GM18519 (cell line): Measurements from ENCODE around the gene STIM1.
A peak's percentile ranks its signal among the peaks of the same experiment; 100 is the strongest.

ENCODE experiments used
- ATAC-seq: cut with Tn5 transposase; IDR thresholded peaks from one replicate; pipeline ENCODE4 v1.9.1; 2021; ENCODE audit warnings: mild to moderate bottlenecking, moderate library complexity; ENCODE audit not compliant: unreplicated experiment, low FRiP score

The STIM1 gene

DNA sequence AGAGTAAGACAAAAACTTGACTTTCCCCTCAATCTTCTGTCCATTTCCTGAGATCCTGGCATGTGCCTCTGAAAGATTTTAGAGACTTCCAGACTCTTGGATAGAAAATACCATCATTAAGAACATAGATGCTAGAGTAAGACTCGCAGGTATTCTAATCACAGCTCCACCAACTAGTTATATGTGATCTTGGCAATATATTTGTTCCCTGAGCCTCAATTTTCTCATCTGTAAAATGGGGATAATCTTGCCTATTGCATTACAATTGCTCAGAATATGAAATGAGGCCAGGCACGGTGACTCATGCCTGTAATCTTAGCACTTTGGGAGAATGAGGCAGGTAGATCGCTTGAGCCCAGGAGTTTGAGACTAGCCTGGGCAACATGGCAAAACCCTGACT is 25.4 kb upstream of the STIM1 start:
- ATAC-seq: no peak

DNA sequence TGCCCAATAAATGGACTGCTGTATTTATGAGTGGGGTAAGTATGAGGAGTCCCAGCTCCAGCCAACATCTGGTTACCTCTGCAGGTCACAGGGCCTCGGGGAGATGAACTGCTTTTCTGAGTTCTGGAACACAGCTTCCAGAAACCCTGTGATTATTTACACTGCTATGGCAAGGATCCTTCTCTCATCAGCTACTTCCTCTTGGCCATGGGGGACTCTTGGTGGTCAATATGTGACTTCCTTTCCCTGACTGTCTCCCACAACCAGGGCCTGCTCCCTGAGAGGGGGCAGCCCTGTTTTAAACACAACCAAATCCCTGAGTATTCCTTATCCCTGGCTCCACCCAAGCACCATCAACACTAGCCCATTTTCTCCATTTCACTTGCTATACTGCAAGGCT is 24.7 kb upstream of the STIM1 start:
- ATAC-seq: no peak

DNA sequence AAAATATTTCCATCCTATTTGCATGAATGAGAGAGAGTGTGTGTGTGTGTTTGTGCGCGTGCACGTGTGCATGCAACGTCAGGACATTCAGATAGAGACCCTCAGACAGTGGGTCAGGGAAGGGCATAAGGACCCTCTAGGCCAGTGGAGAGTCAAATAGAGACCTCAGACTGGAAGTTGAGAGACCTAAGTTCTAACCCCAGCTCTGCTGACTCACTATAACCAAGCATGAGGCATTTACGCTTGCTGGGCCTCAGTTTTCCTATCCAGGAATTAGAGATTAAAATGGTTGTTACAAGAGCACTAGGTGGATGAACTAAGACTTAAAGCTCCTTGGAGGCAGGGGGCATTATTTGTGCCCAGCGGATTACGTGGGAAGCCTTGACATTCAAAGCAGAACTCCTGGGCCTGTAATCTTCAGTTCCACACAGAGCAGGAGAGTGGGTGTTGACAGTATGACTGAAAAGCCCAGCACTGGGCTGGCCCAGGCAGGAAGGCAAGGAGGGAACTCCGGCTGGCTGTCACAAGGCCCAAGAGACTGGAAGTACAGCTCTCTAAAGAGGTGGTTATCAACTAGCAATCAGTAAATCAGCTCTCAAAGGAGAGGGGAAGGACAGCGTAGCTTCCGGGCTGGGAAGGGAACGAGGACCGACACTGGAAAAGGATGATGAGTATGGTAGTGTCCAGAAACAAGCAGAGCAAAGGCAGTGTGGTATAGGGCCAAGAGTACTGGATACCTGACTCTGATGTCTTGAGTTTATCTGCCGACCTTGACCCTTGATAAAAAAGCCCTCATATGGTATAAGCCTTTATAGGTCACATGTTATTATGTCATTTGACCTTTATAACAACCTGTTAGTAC is 23.9 kb upstream of the STIM1 start:
- no peak for ATAC-seq

DNA sequence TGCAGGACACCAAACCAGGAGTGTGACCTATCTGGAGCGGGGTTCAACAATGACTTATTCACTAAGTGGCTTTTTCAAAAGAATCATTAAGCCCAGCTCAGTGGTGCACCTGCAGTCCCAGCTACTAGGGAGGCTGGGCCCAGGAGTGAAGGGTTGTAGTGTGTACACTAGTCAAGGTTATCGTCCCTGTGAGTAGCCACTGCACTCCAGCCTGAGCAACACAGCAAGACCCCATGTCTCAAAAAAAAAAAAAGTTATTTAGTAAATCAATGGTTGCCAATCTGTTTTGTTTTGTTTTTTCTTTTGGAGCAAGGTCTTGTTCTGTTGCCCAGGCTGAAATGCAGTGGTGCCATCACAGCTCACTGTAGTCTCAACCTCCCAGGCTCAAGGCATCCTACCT is 22.6 kb upstream of the STIM1 start:
- no peak for ATAC-seq

DNA sequence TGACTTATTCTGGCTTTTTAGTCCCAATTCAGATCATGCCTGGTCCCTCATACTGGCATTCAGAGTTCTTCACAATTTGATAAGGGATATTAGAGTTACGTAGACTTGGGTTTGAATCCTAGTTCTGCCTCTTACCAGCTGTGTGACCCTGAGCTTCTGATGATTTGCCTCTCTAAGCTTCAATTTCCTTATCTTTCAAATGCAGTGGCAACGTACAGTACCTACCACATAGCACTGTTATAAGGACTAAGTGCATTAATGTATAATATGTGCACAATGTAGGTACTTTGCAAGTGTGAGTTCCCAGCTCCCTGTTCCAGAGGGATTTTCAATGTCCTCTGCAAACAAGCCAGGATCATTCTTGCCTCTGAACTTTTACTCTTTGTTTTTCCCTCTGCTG is 22.0 kb upstream of the STIM1 start:
- ATAC-seq: no peak

DNA sequence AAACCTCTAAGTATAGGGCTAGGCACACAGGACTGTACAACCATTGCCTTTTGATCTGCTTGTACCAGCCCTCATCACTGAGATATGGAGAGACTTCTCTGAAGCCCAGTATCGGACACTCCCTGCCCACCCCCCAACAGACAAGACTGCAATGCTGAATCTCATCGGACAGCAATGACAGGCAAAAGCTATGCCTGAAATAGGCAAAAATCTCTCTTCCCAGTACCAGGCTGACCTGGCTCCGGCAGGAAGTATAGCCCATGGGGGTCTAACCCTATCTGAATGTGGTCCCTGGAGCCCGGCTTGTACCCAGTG is 21.2 kb upstream of the STIM1 start:
- no peak for ATAC-seq

DNA sequence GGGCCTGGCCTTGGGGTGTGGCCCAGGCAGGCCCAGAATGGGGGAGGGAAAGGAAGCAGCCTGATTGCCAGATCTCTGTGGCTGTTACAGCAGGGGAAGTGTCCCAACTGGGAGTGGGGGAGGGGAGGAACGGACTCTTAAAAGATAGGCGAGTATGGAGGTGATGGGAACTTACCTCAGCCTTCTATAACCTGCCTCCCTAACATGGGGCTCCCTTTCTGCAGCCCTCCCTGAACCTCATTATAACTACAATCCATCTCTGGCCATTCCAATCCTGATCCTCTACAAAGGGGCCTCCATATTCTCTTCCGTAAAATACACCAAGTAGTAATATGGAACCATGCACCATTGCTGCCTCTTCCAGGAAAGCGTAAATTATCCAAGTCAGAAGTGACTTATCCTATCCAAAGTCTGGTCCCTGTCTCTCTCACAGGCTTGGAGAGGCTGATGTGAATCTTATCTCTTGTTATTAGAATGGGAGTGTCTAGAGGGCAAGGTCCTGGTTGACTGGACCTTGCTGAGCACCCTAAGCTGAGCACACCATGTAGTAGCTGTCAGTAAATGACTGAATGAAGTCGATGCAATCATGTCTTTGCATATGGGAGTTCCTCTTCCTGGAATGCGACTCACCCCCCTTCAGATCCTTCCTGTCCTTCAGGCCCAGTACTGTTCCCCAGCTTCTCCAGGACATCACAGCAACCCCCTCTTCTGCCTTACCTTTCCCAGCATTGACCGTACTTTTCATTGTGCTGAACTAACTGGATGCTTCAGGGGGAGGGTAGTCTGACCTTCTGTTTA is 20.6 kb upstream of the STIM1 start:
- ATAC-seq: no peak

DNA sequence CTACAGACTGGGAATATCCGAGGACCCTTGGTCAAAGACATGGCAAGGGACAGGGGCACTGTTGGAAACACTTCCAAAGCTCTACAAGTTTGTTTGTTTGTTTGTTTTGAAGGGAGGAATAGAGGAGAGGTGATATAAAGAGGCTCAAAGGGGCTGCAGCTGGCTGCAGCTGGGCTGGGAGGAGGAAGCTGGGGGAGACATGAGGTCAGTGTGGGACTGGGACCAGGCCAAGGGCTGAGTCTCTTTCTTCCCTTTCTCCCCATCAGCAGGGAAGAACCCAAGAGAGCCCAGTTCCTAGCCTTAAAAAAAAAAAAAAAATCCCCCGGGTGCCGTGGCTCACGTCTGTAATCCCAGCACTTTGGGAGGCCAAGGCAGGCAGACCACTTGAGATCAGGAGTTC is 19.7 kb upstream of the STIM1 start:
- ATAC-seq: no peak

DNA sequence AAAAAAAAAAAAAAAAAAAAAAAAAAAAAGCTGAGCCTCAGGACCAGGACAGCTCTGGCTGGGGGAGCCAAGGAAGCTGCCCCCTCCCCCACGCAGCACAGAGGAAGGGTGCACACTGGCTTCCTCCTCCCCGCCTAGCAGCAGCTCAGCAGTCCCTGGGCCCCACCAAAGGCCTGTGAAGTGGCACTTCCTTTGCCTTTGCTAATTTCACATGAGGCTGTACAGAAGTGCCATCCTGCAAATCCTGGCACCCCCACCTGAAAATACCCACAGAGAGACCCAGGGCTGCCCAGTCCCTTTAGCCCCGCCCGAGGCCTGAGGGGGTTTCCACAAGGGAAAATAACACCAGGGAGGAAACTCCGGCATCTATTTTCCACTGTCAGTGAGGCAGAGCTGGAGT is 18.6 kb upstream of the STIM1 start:
- ATAC-seq: no peak

DNA sequence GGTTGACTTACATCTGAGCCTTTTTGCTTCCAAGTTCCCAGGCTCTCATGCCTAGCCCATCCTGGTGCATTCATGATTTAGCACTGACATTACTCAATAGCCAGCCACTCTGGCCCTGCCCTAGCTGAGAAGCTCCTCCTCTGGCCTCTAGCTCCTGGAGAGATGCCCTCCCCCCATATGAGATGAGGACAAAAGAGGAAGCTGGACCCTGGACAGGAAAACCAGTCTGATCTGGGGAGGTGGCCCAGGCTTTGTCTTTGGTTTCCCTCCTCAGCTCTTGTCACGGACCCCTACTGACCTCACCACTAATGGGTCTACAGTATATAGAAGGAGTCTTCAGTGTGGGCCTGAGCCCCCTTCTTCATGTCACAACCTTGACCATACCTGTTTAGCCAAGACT is 17.7 kb upstream of the STIM1 start:
- no peak for ATAC-seq

DNA sequence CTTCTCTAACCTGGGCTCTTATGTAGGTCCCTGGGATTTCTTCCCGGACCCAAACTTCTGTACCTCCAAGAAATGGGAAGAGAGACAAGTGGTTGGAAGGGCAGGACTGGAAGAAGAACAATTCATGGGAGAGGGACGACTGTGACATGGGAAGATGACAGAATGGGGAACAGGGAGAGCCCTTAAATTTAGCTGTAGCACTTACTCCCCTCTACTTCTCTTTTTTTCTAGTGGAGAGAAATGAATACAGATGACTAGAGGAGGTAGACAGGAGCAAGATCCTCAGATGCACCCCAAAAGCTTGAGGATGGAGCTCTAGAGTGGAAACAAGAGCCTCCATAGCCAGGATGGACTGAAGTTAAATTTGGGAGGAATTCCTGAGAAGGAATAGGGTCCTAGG is 17.0 kb upstream of the STIM1 start:
- no peak for ATAC-seq

DNA sequence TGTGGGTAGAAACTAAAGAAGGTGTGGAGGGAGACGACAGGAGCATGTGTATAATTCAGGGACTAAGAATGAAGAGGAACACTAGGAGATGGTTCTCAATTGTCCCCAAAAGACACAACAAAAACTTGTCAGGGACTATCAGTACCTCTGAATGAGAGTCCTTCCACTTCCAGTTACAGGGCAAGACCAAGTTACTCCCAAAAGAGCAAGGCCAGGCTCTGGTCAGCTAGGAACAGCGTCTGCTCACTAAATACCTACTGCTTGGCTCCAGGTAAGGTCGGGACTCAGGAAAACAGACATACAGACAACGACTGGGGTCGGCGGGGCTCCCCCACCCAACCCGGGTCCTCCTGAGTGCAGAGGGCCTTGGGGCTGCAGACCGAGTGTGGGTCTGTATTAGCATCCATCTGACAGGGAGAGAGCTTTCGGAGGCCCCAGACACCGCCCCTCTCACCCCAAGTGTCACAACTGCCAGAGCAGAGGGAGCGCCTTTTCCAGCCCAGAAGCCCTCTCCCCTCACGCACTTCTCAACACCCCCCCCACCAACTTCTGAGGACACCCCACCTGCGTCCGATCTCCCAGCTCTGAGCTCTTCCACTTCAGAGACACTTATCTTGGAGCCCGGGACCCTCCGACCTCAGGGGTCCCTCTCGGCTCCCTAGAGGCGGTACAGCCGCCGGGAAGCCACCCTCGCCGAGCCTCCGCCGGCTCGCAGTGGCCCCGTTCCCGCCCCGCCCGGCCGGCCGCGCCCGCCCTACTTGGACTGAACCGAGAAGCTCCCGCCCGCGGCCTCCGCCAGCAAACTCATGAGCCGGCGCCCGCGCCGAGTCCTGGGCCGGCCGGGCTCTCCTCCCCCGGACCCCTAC is 15.2 kb upstream of the STIM1 start:
- no peak for ATAC-seq

DNA sequence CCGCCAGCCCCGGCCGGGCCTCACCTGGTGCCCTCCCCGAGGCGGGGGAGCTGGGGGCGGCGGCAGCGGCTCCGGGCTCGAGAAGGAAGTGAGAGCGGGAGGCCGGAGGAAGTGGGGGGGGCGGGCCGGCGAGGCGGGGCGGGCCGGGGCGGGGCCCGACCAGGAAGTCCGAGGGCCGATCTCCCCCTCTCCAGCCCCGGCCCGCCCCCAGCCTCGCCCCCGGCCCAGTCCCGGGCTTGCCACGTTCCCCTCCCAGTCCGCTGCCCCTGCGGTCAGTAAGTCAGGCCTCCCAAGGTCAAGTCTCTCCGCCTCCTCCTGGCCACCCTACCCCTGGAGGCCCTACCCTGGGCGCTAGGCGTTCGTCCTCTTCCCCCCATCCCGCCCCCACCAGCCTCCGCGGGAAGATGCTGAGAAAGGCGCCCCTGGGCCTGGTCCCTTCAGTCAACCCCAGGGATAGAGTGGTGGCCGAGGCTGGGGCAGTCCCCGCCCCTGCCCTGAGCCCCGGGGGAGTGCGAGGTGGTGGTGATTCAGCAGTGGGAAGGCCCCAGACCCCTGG is 14.5 kb upstream of the STIM1 start, which contains the start of gene RHOG:
TSS of gene RHOG (minus strand) at position 90 of the 556 bp plus-strand sequence. CDS start 12,821 bp downstream, outside the sequence.
- no peak for ATAC-seq

DNA sequence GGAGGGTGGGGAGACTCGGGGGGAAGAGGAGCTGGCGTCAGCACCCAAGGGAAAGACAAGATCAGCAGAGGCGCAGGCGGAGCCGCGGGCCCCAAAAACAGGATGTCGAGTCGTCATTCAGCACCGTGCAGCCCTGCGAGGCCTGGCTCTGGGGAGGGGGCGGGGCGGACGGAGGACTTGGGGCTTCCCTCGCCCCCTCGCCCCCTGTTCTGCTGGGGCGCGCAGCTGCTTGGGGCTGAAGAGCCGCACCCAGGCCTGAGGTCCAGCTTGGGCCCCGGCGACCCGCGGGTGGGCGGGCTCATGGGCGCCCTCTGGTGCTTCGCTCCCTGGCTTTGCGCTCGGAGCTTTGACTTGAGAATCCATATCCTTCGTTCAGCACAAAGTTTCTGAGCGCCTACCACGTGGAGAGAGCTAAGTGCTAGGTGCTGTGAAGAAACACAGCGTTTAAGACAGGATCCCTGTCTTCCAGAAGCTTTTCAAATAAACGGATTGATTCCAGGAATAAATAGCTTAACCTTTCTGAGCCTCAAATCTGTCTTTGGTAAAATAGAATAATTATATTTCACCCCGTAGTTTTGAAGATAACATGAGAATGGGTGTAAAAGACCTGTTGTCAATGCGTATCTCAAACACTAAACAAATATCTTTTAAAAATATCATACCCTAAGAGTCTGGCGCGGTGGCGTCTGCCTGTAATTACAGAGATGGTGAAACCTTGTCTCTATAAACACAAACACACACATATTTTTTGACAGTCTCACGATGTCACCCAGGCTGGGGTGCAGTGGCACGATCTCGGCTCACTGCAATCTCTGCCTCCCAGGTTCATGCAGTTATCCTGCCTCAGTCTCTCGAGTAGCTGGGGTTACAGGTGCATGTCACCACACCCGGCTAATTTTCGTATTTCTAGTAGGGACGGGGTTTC is 13.8 kb upstream of the STIM1 start:
- peak; percentile 37 for ATAC-seq

DNA sequence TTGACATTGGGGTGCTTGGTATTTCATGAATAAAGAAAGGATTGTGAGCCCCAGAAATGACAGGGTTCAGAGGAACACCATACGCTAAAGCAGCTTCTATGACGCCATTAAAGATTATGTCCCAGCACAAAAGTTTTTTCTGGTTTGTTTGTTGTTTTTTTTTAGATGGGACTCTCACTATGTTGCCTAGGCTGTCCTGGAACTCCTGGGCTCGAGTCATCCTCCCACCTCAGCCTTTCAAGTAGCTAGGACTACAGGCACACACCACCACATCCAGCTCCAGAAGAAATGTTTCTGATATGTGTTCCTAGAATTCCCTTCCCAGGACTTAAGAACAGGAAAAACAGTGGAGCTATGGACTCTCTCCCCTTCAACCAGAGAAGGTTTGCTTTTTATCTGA is 12.1 kb upstream of the STIM1 start:
- no peak for ATAC-seq

DNA sequence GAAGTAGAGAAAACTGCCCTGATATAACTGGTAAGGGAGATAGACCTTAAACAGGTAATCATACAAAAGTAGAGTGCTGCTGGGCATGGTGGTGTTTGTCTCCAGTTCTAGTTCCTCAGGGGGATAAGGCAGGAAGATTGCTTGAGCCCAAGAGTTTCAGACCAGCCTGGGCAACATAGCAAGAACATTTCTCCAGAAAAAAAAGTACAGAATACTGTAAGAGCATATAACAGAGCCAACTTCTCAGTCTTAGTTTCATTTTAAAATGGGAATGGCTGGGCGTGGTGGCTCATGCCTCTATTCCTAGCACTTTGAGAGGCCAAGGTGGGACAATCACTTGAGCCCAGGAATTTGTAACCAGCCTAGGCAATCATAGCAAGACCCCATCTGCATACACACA is 10.2 kb upstream of the STIM1 start:
- ATAC-seq: no peak

DNA sequence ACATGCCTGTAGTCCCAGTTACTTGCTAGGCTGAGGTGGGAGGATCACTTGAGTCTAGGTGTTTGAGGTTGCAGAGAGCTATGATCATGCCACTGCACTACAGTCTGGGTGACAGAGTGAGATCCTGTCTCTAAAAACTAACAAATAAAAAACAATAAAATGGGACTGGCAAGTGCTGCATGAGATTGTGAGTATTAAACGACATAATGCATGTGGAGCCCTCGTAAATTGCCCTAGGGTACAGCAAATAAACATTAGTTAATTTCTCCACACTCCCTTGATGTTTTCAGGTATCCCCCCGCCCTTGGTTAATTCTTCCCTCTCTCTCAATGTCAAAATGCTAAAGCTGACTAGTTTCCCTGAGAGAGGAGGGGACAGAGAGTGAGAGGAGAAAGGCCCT is 9.8 kb upstream of the STIM1 start:
- ATAC-seq: no peak

DNA sequence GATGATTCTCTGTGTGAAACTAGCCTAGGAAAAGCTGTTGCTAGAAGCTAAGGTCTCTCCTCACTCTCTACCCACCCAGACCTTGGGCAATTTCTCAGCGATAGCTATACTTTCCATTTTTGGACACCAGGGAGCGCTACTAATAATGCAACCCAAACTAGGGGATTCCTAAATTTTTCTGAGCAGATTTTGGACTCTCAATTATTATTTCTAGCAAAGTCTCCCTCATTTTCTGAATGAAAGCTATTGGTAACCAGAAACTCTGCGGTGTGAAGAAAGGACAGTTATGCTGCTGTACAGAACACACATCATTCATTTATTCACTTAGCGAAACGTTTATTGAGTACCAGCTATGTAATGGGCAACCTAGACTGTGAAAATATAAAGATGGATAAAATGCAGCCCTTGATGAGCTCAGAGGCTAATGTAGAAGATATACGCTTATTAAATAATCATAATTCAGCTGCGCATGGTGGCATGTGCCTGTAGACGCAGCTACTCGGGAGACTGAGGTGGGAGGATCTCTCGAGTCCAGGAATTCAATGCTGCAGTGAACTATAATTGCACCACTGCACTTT is 6.1 kb upstream of the STIM1 start:
- no peak for ATAC-seq

DNA sequence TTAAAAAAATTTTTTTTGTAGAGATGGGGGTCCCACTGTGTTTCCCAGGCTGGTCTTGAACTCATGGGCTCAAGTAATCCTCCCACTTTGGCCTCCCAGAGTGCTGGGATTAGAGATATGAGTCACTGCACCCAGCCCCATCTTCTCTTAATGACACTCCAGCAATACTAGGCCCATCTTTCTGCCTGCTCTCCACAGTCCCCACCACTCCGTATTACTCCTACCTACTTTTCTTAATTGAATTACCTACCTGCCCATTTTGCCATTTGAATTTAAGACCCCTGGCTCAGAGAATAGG is 2.0 kb upstream of the STIM1 start:
- no peak for ATAC-seq
